HG02759 (cell line): Measurements from ENCODE around the gene DPP8.
"Not testable (repeated sequence)": the region's sequence is repeated elsewhere in the genome, so short reads cannot be mapped to it uniquely, and the experiment has no call there.

Experiments used
- ATAC-seq: cut with Tn5 transposase; IDR thresholded peaks from one replicate; pipeline ENCODE4 v1.9.1; 2021; ENCODE audit warnings: mild to moderate bottlenecking, moderate library complexity; ENCODE audit not compliant: unreplicated experiment

The DPP8 gene

GRCh38 chr15:65528461-65529060, 11.1 kb upstream of the DPP8 start:
- ATAC-seq, result no peak

GRCh38 chr15:65525622-65526021, 8.1 kb upstream of the DPP8 start:
- no peak for ATAC-seq

DNA sequence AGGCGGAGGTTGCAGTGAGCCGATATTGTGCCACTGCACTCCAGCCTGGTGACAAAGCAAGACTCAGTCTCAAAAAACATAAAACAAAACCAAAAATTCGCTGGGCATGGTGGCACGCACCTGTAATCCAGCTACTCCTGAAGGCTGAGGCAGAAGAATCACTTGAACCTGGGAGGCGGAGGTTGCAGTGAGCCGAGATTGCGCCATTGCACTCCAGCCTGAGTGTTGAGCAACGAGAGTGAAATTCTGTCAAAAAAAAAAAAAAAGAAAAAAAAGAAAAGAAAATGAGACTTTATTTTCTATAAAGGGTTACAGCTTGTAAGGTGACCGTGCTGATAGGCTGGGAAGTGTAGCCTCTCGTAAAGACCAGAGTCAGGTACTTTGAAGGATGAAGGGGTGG, 6.7 kb upstream of the DPP8 start:
- ATAC-seq, result no peak

GRCh38 chr15:65521350-65521749, 3.9 kb upstream of the DPP8 start:
- ATAC-seq, result no peak

DNA sequence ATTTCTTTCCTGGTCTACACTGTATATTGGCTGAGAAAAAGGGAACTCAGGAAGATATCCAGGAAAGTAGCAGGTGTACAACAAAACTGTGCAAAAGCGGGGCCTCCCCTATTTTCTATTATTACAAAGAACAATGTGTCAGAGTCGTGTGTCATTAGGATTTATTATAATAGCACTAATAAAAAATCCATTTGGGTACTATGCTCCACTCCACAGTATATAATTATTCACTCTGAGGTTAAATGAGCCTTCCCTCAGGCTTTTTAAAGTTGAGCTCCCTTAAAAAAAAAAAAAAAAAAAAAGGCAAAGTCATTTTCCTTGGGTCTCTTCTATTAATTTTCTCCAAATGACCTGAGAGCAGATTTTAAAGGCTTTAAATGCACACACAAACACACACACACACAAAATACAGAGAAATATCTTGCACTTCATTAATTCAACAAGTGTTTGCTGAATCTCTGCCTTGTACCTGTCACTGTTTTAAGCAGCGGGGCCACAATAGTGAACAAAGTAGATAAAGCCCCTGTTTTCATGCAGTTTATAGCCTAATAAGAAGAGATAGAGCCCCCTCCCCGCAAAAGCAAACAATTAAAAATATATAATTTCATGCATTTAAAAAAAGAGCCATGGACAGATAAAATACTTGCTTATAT, 1.3 kb upstream of the DPP8 start:
- no peak for ATAC-seq

- no peak for ATAC-seq
Measured at GRCh38 chr15:65517866-65518207, 348 bp upstream of the DPP8 start.

GRCh38 chr15:65512807-65513416, 4.6 kb downstream of the DPP8 start:
- no peak for ATAC-seq

- no peak for ATAC-seq
Measured at GRCh38 chr15:65512189-65512588, 5.3 kb downstream of the DPP8 start.

GRCh38 chr15:65509321-65509720, 8.2 kb downstream of the DPP8 start:
- ATAC-seq, result no peak

- ATAC-seq, result no peak
Measured at GRCh38 chr15:65494076-65494475, 23.4 kb downstream of the DPP8 start.

DNA sequence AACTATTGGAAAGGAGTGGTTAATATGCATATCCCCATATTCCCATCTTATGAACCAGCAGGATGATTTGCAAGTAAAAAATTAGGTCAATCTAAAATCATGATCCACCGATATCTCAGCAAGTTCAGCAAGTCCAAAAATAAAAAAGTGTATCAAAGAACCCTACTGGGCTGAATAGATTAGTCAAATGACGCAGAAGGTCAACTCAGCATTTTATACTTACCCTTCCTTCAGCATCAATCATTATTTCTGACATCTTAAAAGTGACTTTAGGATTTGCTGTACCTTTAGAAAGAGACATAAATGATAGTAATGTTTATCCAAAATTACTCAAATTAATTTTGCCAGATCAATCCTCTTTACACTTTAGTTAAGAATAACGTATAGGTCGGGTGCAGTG, 32.6 kb downstream of the DPP8 start:
- ATAC-seq, result no peak

DNA sequence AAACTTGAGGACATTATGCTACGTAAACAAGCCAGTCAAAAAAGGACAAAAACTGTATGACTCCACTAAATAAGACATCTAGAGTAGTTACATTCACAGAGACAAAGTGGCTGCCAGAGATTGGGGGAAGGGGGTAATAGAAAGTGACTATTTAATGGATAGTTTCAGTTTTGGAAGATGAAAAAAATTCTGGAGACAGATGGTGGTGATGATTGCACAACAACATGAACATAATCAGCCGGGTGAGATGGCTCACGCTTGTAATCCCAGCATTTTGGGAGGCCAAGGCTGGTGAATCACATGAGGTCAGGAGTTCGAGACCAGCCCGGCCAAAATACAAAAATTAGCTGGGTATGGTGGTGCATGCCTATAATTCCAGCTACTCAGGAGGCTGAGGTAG, 40.6 kb downstream of the DPP8 start:
- ATAC-seq, result no peak

- no peak for ATAC-seq
Measured at GRCh38 chr15:65470866-65471265, 46.6 kb downstream of the DPP8 start.

DNA sequence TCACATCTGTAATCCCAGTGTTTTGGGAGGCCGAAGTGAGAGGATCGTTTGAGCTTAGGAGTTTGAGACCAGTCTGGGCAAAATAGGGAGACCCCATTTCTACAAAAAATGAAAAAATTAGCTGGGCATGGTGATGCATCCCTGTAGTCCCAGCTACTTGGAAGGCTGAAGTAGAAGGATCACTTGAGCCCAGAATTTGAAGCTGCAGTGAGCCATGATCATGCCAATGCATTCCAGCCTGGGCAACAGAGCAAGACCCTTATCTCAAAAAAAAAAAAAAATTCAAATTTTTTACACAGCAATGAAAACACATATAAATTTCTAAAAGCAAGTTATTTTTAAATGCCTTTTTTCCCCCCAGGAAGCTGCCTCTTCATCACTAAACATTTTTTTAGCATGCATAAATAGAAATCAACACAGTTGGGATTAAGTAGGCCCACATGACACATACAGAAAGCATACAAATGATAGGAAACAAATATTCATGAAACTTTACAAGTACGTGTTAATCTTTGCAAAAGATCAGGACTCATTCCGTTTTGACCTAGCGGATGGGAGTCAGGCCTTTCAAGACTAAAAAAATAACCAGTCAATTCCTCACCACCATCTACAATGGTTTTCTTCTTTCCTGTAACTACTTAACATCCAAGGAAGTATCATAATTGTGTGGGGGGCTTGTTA, 49.1 kb downstream of the DPP8 start:
- no peak for ATAC-seq

DNA sequence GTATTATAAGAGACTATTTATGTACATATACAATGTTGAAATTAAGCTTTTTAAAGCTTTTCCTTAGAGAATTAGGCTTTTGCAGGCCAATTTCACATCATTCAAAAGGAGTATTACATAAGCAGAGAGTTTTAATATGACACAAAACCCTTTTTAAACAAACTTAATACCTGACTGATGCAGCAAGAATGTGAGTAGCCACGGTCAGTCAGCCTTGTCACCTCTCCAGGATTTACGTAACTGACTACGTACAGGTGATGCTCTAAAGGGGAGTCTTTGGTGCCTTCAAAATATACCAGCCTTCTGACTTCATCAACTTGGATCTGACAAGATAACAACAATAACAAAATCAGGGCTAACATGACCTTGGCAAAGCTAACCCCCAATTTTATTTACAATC, 50.6 kb downstream of the DPP8 start:
- no peak for ATAC-seq

GRCh38 chr15:65463096-65463495, 54.4 kb downstream of the DPP8 start:
- not testable (repeated sequence) for ATAC-seq

DNA sequence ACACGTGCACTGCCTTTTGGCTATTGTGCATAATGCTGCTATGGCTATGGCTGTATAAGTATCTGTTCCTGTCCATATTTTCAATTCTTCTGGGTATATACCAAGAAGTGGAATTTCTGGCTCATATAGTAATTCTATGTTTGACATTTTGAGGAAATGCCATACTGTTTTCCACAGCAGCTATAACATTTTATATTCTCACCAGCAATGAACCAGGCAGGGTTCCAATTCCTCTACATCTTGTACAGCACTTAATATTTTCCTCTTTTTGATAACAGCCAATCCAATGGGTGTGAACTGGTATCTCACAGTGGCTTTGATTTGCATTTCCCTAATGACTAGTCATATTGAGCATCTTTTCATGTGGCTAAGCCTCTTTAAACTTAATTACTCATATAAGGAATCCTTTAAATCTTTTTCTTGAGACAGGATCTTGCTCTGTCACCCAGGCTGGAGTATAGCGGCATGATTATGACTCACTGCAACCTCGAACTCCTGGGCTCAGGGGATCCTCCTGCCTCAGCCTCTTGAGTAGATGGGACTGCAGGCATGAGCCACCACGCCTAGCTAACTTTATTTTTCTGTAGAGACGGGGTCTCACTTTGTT, 56.6 kb downstream of the DPP8 start:
- no peak for ATAC-seq

DNA sequence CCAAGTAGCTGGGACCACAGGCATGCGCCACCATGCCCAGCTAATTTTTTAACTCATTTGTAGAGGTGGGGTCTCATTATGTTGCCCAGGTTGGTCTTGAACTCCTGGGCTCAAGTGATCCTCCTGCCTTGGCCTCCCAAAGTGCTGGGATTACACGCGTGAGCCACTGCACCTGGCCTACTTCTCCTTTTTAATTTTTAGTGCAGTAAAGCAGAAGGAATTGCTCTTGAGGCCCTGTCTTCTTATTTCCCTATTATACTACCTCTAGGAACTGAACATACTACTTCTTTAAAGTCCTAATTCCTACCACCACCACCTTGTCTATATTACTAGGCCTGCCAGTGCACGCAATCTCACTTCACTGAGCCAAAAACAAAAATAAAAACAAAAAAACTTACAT, 62.2 kb downstream of the DPP8 start:
- not testable (repeated sequence) for ATAC-seq

DNA sequence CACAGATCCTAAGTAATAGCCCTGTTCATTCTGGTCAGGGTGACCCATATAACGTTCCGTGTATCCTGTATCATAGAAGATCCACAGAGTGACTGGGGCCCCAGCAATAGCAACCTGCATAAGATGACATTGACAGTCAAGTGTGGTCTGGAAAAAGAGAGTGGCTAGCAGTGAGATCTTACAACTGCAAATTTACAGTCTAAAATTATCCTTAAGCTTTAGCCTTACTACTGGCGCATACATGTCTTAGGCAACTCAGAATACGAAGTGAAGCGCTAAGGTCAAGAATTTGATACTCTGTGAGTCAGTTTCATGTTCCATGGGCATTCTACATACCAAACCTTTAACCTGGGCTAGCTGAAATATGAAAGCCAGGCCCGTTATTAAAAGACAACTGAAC, 65.5 kb downstream of the DPP8 start:
- ATAC-seq, result no peak

DNA sequence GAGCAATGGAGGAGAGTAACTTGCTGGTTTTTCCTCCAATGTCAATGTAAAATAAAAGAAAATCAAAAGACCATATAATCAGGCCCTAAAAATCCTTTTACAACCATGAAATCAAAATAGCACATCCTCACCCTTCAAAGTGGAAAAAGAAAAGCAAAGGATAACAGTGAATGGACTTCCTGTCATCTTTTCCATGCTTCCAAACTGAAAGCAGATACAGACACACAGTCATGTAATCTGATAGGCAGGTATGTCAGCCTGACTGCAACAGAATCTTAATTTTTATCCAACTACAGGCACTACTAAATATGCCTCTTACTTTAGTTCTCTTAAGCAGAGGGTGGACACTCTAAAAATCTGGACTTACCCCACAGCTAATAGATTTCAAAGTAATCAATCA, 66.9 kb downstream of the DPP8 start:
- ATAC-seq, result no peak

- ATAC-seq, result no peak
Measured at GRCh38 chr15:65447145-65447544, 70.3 kb downstream of the DPP8 start.

DNA sequence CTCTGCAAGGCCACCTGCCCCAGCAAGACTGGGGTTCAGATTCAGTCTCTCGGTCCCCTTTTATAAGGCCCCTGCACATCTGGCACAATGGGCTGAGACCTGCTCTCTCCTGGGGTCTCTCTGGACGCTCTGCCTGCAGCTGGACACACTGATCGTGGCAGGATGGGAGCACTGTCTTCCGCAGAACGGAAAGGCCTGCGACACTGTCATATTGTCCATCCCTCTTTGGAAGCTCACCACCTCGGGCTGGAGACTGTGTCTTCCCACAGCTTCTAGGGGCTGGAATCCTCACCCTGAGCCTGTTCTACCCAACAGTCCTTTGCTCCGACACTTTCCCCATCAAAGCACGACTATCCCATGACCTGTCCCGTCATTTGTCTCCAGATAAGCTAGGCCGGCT, 83.3 kb downstream of the DPP8 start:
- no peak for ATAC-seq
